ENCODE data around the gene LINS1. TPM values are rescaled to one million over a fixed set of nuclear protein-coding genes. Genes with fewer than 3 reads are reported as not detected.
A peak's percentile ranks its signal among the peaks of the same experiment; 100 is the strongest.

Gene LINS1
- total and polyA plus RNA-seq, 10 of the 15 experiments (the other 5 are each of a cell fraction or from before 2014, with no cell fraction given), result 13.5 to 33.1 (median 20.3) TPM

DNA sequence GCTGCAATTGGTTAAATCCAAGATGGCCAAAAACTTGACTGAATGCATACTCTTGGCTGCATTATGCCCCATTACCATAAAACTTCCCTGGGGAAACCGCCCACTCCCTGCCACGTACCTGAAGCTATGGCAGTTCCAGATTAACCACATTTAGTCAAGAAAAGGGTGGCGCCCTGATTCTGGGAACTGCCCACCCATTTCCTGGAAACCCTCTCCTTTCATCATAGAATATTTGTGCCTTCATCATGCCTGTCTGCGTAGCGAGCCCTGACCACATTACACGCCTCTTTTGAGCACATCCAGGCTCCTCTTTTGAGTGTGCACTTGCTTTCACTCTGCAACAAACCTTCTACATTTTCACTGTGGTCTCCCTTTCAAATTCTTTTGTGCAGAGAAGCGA lies 5.2 kb downstream of the LINS1 start (continued):
- TF ChIP-seq RUNX3 (IDR thresholded peaks at IDR 0.05; ENCODE audit: low read length), result peak; percentile 94
- TF ChIP-seq, protein P1, sequence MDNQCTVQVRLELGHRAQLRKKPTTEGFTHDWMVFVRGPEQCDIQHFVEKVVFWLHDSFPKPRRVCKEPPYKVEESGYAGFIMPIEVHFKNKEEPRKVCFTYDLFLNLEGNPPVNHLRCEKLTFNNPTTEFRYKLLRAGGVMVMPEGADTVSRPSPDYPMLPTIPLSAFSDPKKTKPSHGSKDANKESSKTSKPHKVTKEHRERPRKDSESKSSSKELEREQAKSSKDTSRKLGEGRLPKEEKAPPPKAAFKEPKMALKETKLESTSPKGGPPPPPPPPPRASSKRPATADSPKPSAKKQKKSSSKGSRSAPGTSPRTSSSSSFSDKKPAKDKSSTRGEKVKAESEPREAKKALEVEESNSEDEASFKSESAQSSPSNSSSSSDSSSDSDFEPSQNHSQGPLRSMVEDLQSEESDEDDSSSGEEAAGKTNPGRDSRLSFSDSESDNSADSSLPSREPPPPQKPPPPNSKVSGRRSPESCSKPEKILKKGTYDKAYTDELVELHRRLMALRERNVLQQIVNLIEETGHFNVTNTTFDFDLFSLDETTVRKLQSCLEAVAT (IDR thresholded peaks at IDR 0.05), result peak; percentile 54
- TF ChIP-seq STAT3 (IDR thresholded peaks at IDR 0.05; ENCODE audit: low read depth, low read length), result no peak; the same call in 1 of the 2 replicates
- TF ChIP-seq, protein P2, sequence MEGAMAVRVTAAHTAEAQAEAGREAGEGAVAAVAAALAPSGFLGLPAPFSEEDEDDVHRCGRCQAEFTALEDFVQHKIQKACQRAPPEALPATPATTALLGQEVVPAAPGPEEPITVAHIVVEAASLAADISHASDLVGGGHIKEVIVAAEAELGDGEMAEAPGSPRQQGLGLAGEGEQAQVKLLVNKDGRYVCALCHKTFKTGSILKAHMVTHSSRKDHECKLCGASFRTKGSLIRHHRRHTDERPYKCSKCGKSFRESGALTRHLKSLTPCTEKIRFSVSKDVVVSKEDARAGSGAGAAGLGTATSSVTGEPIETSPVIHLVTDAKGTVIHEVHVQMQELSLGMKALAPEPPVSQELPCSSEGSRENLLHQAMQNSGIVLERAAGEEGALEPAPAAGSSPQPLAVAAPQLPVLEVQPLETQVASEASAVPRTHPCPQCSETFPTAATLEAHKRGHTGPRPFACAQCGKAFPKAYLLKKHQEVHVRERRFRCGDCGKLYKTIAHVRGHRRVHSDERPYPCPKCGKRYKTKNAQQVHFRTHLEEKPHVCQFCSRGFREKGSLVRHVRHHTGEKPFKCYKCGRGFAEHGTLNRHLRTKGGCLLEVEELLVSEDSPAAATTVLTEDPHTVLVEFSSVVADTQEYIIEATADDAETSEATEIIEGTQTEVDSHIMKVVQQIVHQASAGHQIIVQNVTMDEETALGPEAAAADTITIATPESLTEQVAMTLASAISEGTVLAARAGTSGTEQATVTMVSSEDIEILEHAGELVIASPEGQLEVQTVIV (IDR thresholded peaks at IDR 0.05; ENCODE audit: borderline replicate concordance, partially characterized antibody), result no peak
- TF ChIP-seq MEF2A (IDR thresholded peaks at IDR 0.05; ENCODE audit: insufficient read depth, low read depth, low read length), result 0 out of 2 replicates have a peak, but pooled peaks have one; percentile 35
- peak; percentile 94 for TF ChIP-seq CREB1 (IDR thresholded peaks at IDR 0.05; ENCODE audit: low read depth)
- peak; percentile 46; the same call in 1 of the 2 replicates for TF ChIP-seq CBFB (IDR thresholded peaks at IDR 0.05; ENCODE audit: low read depth)
- peak; percentile 70 for TF ChIP-seq IRF4 (IDR thresholded peaks at IDR 0.05; ENCODE audit: low read depth, low read length)
- peak; percentile 89 for TF ChIP-seq CREM (IDR thresholded peaks at IDR 0.05; ENCODE audit: low read depth)
- 0 out of 2 replicates have a peak, but pooled peaks have one; percentile 41 for TF ChIP-seq ATF7 (IDR thresholded peaks at IDR 0.05; ENCODE audit: low read depth)
- peak; percentile 56; the same call in 1 of the 2 replicates for TF ChIP-seq NFIC (IDR thresholded peaks at IDR 0.05; ENCODE audit: low read depth, low read length)
- TF ChIP-seq, protein P3, sequence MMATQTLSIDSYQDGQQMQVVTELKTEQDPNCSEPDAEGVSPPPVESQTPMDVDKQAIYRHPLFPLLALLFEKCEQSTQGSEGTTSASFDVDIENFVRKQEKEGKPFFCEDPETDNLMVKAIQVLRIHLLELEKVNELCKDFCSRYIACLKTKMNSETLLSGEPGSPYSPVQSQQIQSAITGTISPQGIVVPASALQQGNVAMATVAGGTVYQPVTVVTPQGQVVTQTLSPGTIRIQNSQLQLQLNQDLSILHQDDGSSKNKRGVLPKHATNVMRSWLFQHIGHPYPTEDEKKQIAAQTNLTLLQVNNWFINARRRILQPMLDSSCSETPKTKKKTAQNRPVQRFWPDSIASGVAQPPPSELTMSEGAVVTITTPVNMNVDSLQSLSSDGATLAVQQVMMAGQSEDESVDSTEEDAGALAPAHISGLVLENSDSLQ (IDR thresholded peaks at IDR 0.05), result peak; percentile 54
- peak; percentile 63 to 71 for TF ChIP-seq IKZF2 (IDR thresholded peaks at IDR 0.05)
- TF ChIP-seq YY1 (IDR thresholded peaks at IDR 0.05; ENCODE audit: low read depth, low read length), result peak; percentile 60; the same call in 1 of the 2 replicates
- no peak for TF ChIP-seq RAD51 (IDR thresholded peaks at IDR 0.05)
- TF ChIP-seq RAD21 (IDR thresholded peaks at IDR 0.05; ENCODE audit: insufficient read depth, low read depth, low read length), result no peak
- 0 out of 2 replicates have a peak, but pooled peaks have one; percentile 30 for TF ChIP-seq STAT1 (conservative IDR thresholded peaks at IDR 0.05)
- peak; percentile 72 for TF ChIP-seq EED (IDR thresholded peaks at IDR 0.05; ENCODE audit: low read depth)
- peak; percentile 58 for TF ChIP-seq ATF2 (IDR thresholded peaks at IDR 0.05; ENCODE audit: low read length)
